Caco-2 (cell line): ENCODE results near the gene MSGN1. TPM values are rescaled to one million over a fixed set of nuclear protein-coding genes. Genes with fewer than 3 reads are reported as not detected.

Experiments
- BruUV-seq: library from RNA; stranded (reverse); fragments of 400-500 nt; replicated peaks from 2 replicates; lab custom pipeline; 2021; lab: Mats Ljungman, UMichigan
- CTCF ChIA-PET: fragments of 300-600 bp; sonication (Branson Sonifier 250); formaldehyde crosslinking; loops from one replicate; lab custom pipeline; 2022; ENCODE audit warnings: antibody characterized with exemption; lab: Charles Lee
- POLR2A ChIA-PET: fragments of 300-600 bp; sonication (Branson Sonifier 250); formaldehyde crosslinking; loops from one replicate; lab custom pipeline; 2022; ENCODE audit warnings: antibody characterized with exemption; lab: Charles Lee
- DNase-seq, 2 experiments: peaks; one replicate each; pipeline versions ENCODE4 v3.0.0 to v3.0.0-alpha.2; 2020 to 2022
- H3K27me3 ChIP-seq: replicated peaks from 2 replicates; pipeline ENCODE4 v1.6.0; 2011; ENCODE audit warnings: low read length; ENCODE audit not compliant: control insufficient read depth, insufficient read depth
- H3K36me3 ChIP-seq: 2 replicates; pipeline ENCODE4 v1.5.1; 2011; ENCODE audit warnings: low read length; ENCODE audit not compliant: control insufficient read depth, insufficient read depth
- H3K4me1 ChIP-seq: fragments of 250-450 bp; sonication (Bioruptor Pico); 2 replicates; pipeline ENCODE4 v1.5.1; 2020; ENCODE audit warnings: mild to moderate bottlenecking
- H3K4me3 ChIP-seq: 2 replicates; pipeline ENCODE4 v1.5.1; 2011; ENCODE audit warnings: low read depth, mild to moderate bottlenecking, control low read depth, low read length
- H3K9me3 ChIP-seq: fragments of 250-450 bp; sonication (Bioruptor Pico); 2 replicates; pipeline ENCODE4 v1.5.1; 2020; ENCODE audit warnings: mild to moderate bottlenecking, moderate library complexity
- H3K27ac Mint-ChIP-seq: one replicate; pipeline ENCODE4 v1.8.0; 2022; ENCODE audit warnings: mixed read lengths; ENCODE audit not compliant: unreplicated experiment
- H3K27me3 Mint-ChIP-seq: one replicate; pipeline ENCODE4 v1.8.0; 2022; ENCODE audit warnings: mixed read lengths; ENCODE audit not compliant: insufficient read depth, unreplicated experiment
- H3K36me3 Mint-ChIP-seq: one replicate; pipeline ENCODE4 v1.8.0; 2022; ENCODE audit warnings: mild to moderate bottlenecking, mixed read lengths; ENCODE audit not compliant: insufficient read depth, unreplicated experiment
- H3K4me1 Mint-ChIP-seq: one replicate; pipeline ENCODE4 v1.8.0; 2022; ENCODE audit warnings: low read depth, mixed read lengths; ENCODE audit not compliant: unreplicated experiment
- H3K4me3 Mint-ChIP-seq: one replicate; pipeline ENCODE4 v1.8.0; 2022; ENCODE audit warnings: mild to moderate bottlenecking, moderate library complexity, mixed read lengths; ENCODE audit not compliant: unreplicated experiment
- H3K9me3 Mint-ChIP-seq: one replicate; pipeline ENCODE4 v1.8.0; 2022; ENCODE audit warnings: mixed read lengths; ENCODE audit not compliant: unreplicated experiment
- intact Hi-C: fragments of 100-400 bp; cut with micrococcal nuclease; formaldehyde crosslinking; loops from one replicate; pipeline ENCODE4 v1.10.0; 2022; ENCODE audit not compliant: unreplicated experiment
- total RNA-seq: library from RNA; stranded (reverse); gene quantifications from 2 replicates; pipeline ENCODE4 v1.2.3, GENCODE V29; 2022
- TF ChIP-seq, protein P1 (sequence below), 2 experiments: fragments of 200-600 bp in 1 of 2; IDR thresholded peaks; 1 replicate in 1 of 2; 2 replicates in 1 of 2; pipeline versions ENCODE4 v1.5.1 to v1.8.0; 2011 to 2022; ENCODE audit warnings: antibody characterized with exemption in 1 of 2, control low read depth in 1 of 2, inconsistent platforms in 1 of 2, low read depth in 1 of 2, low read length in 1 of 2, mild to moderate bottlenecking in 1 of 2, moderate library complexity in 1 of 2; ENCODE audit not compliant: insufficient read depth in 1 of 2, severe bottlenecking in 1 of 2, unreplicated experiment in 1 of 2

MSGN1 gene
- total RNA-seq, 1 experiment from 2014 or later: not detected

GRCh38 chr2:17793296-17793695, 23.0 kb upstream of the MSGN1 start:
- no peaks in the 10 kb centered on the region for H3K4me1 Mint-ChIP-seq
- H3K27me3 ChIP-seq: no peaks in the 10 kb centered on the region
- BruUV-seq: no TSS peak
- TF ChIP-seq, protein P1, sequence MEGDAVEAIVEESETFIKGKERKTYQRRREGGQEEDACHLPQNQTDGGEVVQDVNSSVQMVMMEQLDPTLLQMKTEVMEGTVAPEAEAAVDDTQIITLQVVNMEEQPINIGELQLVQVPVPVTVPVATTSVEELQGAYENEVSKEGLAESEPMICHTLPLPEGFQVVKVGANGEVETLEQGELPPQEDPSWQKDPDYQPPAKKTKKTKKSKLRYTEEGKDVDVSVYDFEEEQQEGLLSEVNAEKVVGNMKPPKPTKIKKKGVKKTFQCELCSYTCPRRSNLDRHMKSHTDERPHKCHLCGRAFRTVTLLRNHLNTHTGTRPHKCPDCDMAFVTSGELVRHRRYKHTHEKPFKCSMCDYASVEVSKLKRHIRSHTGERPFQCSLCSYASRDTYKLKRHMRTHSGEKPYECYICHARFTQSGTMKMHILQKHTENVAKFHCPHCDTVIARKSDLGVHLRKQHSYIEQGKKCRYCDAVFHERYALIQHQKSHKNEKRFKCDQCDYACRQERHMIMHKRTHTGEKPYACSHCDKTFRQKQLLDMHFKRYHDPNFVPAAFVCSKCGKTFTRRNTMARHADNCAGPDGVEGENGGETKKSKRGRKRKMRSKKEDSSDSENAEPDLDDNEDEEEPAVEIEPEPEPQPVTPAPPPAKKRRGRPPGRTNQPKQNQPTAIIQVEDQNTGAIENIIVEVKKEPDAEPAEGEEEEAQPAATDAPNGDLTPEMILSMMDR (IDR thresholded peaks at IDR 0.05; ENCODE audit: insufficient read depth in 1 of 2, low read depth in 1 of 2, low read length in 1 of 2, severe bottlenecking in 1 of 2, unreplicated experiment in 1 of 2): no peak
- H3K27ac Mint-ChIP-seq: no peak overlapping the region
- no peak for DNase-seq
- no peaks in the 10 kb centered on the region for H3K9me3 Mint-ChIP-seq
- no peak overlapping the region for H3K4me3 Mint-ChIP-seq
- H3K4me3 ChIP-seq: no peak overlapping the region
- H3K9me3 ChIP-seq: no peaks in the 10 kb centered on the region
- H3K36me3 ChIP-seq: no peaks in the 10 kb centered on the region
- H3K27me3 Mint-ChIP-seq: peaks cover 5% of the 10 kb centered on the region
- no peaks in the 10 kb centered on the region for H3K36me3 Mint-ChIP-seq
- POLR2A ChIA-PET: no interaction called here
- CTCF ChIA-PET: no interaction called here
- H3K4me1 ChIP-seq: no peaks in the 10 kb centered on the region
- intact Hi-C loops: no loop called here

- DNase-seq: no peak
- Mint-ChIP-seq H3K9me3 (no peaks in the 10 kb centered on the region), H3K4me1 (no peaks in the 10 kb centered on the region), H3K4me3 (no peak overlapping the region), H3K36me3 (no peaks in the 10 kb centered on the region), H3K27ac (no peak overlapping the region), H3K27me3 (peaks cover 5% of the 10 kb centered on the region)
- TF ChIP-seq, protein P1 (IDR thresholded peaks at IDR 0.05; ENCODE audit: insufficient read depth in 1 of 2, low read depth in 1 of 2, low read length in 1 of 2, severe bottlenecking in 1 of 2, unreplicated experiment in 1 of 2): no peak
- H3K9me3 ChIP-seq: no peaks in the 10 kb centered on the region
- H3K36me3 ChIP-seq: no peaks in the 10 kb centered on the region
- intact Hi-C loops: no loop called here
- ChIA-PET CTCF (no interaction called here), POLR2A (no interaction called here)
- no peak overlapping the region for H3K4me3 ChIP-seq
- H3K27me3 ChIP-seq: no peaks in the 10 kb centered on the region
- no TSS peak for BruUV-seq
- H3K4me1 ChIP-seq: no peaks in the 10 kb centered on the region
These were observed 22.4 kb upstream of the MSGN1 start for GRCh38 chr2:17793803-17794354.

DNA sequence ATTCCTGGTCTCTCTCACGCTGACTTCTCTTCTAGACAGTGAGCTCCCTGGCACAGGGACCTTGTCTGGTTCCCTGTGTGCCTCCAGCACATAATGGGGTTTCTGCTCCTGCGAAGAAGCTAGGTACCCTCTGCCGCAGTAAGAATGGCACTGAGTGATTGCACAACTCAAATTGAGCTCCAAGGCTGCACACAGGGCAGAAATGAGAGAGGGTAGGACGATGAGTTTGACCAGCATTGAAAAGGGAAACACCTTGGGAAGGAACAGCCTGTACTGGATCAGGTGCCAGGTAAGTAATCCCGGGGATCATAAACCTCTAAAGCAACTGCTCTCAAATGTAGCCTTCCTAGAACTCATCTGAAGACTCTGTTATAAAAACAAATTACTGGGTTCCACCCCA, 21.0 kb upstream of the MSGN1 start:
- CTCF ChIA-PET: no interaction called here
- H3K9me3 Mint-ChIP-seq: no peaks in the 10 kb centered on the region
- no peaks in the 10 kb centered on the region for H3K36me3 Mint-ChIP-seq
- H3K27ac Mint-ChIP-seq: no peak overlapping the region
- intact Hi-C loops: no loop called here
- H3K9me3 ChIP-seq: no peaks in the 10 kb centered on the region
- H3K27me3 Mint-ChIP-seq: peaks cover 12% of the 10 kb centered on the region
- no peaks in the 10 kb centered on the region for H3K4me1 Mint-ChIP-seq
- no peak for DNase-seq
- no peak overlapping the region for H3K4me3 Mint-ChIP-seq
- no TSS peak for BruUV-seq
- TF ChIP-seq, protein P1 (IDR thresholded peaks at IDR 0.05; ENCODE audit: insufficient read depth in 1 of 2, low read depth in 1 of 2, low read length in 1 of 2, severe bottlenecking in 1 of 2, unreplicated experiment in 1 of 2): no peak
- POLR2A ChIA-PET: no interaction called here
- no peaks in the 10 kb centered on the region for H3K36me3 ChIP-seq
- H3K4me3 ChIP-seq: no peak overlapping the region
- H3K4me1 ChIP-seq: no peaks in the 10 kb centered on the region
- H3K27me3 ChIP-seq: no peaks in the 10 kb centered on the region
